Heart left ventricle (tissue), 16 donors: Measurements from ENCODE around the gene RILP. TPM values are rescaled to one million over a fixed set of nuclear protein-coding genes. Genes with fewer than 3 reads are reported as not detected.
A peak's percentile ranks its signal among the peaks of the same experiment; 100 is the strongest.

Experiments used
- ATAC-seq, 4 donors: fragments of 200-7000 bp; cut with Tn5 transposase; one replicate each; pipeline ENCODE4 v1.9.1; 2020 to 2022; ENCODE audit warnings: moderate library complexity in 4 of 4, mild to moderate bottlenecking in 3 of 4, moderate number of reproducible peaks in 1 of 4
- DNase-seq, 5 donors: peaks; one replicate each; pipeline ENCODE4 v3.0.0-alpha.2; 2020
- H3K27ac ChIP-seq, 12 donors: fragments of 200-600 bp; sonication (generic) in 4 of 12; one replicate each; pipeline versions ENCODE4 v1.5.0 to v1.8.0; 2016 to 2022; ENCODE audit warnings: mild to moderate bottlenecking in 2 of 12
- H3K27me3 ChIP-seq, 9 donors: fragments of 200-600 bp; sonication (generic) in 2 of 9; one replicate each; pipeline versions ENCODE4 v1.5.1 to v1.8.0; 2016 to 2022; ENCODE audit warnings: mild to moderate bottlenecking in 3 of 9
- H3K36me3 ChIP-seq, 9 donors: fragments of 200-600 bp; sonication (generic) in 2 of 9; one replicate each; pipeline versions ENCODE4 v1.5.0 to v1.8.0; 2018 to 2022; ENCODE audit warnings: mild to moderate bottlenecking in 2 of 9
- H3K4me1 ChIP-seq, 12 donors: fragments of 200-600 bp; sonication (generic) in 4 of 12; one replicate each; pipeline versions ENCODE4 v1.5.0 to v1.8.0; 2016 to 2022; ENCODE audit warnings: mild to moderate bottlenecking in 3 of 12
- H3K4me3 ChIP-seq, 12 donors: fragments of 200-600 bp; sonication (generic) in 4 of 12; one replicate each; pipeline versions ENCODE4 v1.5.0 to v1.8.0; 2017 to 2022; ENCODE audit warnings: mild to moderate bottlenecking in 9 of 12, moderate library complexity in 4 of 12
- H3K9me3 ChIP-seq, 12 donors: fragments of 200-600 bp; sonication (generic) in 4 of 12; one replicate each; pipeline versions ENCODE4 v1.5.0 to v1.8.0; 2016 to 2022; ENCODE audit warnings: mild to moderate bottlenecking in 1 of 12
- CTCF ChIP-seq, 12 donors: fragments of 200-600 bp; sonication (generic) in 4 of 12; IDR thresholded peaks; one replicate each; pipeline versions ENCODE4 v1.5.0 to v1.8.0; 2018 to 2022; ENCODE audit warnings: antibody characterized with exemption in 12 of 12, mild to moderate bottlenecking in 5 of 12
- POLR2A ChIP-seq, 2 donors: fragments of 450-650 bp; IDR thresholded peaks; one replicate each; pipeline ENCODE4 v1.6.1; 2017; ENCODE audit warnings: antibody characterized with exemption in 2 of 2, mild to moderate bottlenecking in 2 of 2, moderate library complexity in 2 of 2
- WGBS, 4 donors: extraction: QIAGEN DNeasy Blood & Tissue Kit in 2 of 4; methylation state at CpG; one replicate each; pipeline versions ENCODE4 v1.1.5 to v1.1.7; 2013 to 2018; 5-methylcytosine and 5-hydroxymethylcytosine counted together
- intact Hi-C, 10 donors: fragments of 100-400 bp; cut with DNase I; formaldehyde crosslinking; loops; one replicate each; pipeline versions ENCODE4 v1.11.1 to v1.14.2; 2022
- polyA plus RNA-seq, 2 donors: library from polyadenylated mRNA; stranded (reverse); fragments of 200-250 nt; gene quantifications; one replicate each; pipeline ENCODE4 v1.2.3, GENCODE V29; 2013
- total RNA-seq, 9 donors: library from RNA; depleted of rRNA in 2 of 9; stranded (reverse); fragments of >200 nt in 2 of 9; fragmentation: NEBNext Ultra II Directional in 3 of 9; extraction: Animal tissue kit (Norgen Biotek cat#: 25700) in 3 of 9; gene quantifications; one replicate each; pipeline versions ENCODE4 v1.1.0 to v1.2.4, GENCODE V29; 2016 to 2023
- donor health status: ischemic (EF 13 %, LVEDD 7.1; RV severe dilation, severe dysfunction).
- donor health status: healthy with polysubstance abuse.
- donor health status: DM: no; HTN: yes; CAD: no.
- donor health status: DM: no; HTN: no; CAD: no.
- donor health status: ischemic (EF 25% LVEDD 6.9; RV normal size, moderate dysfunction).
- donor health status: ischemic (EF 25% LVEDD 5.7; RV mildly dilated, moderate dysfunction).
- donor health status: healthy.
- donor health status: DM: yes; HTN: yes; CAD: no.
- donor health status: ischemic (EF 35%, LVEDD 5.7; RV mildly dilated, moderate dysfunction).
- donor health status: nonischemic (EF 11% LVEDD 7.7; RV severe dilation, severe dysfunction).
- donor health status: DM: yes; HTN: yes; CAD: no.
- donor health status: PGD.
- donor health status: ischemic (EF 29% LVEDD 5.4; RV normal size, mild dysfunction).
- donor health status: nonischemic (EF 23%, LVEDD 6.1; RV moderate dilation, normal function).

RILP gene
- total and polyA plus RNA-seq, 11 donors, result 37.6 to 130 (median 60.1) TPM

GRCh38 chr17:1684378-1685189 is 34.9 kb upstream of the RILP start, which contains the start of gene PRPF8:
TSS of gene PRPF8 (minus strand) at chr17:1684867. CDS start at chr17:1684571, 296 bp downstream.
- peak in 2 of 12 donors; percentile 10 to 11 for TF ChIP-seq CTCF (IDR thresholded peaks at IDR 0.05)
- peak; percentile 89 to 91 for TF ChIP-seq POLR2A (IDR thresholded peaks at IDR 0.05)
- intact Hi-C loops, result loop anchor here in 5 of 10 donors (2.0 to 10.0 kb wide), 4 partner anchors 26 to 360 kb away; partner anchors contain the start of genes OVCA2 (in 1 of the 5) and TLCD2 (in 1 of the 5)
- Histone ChIP-seq H3K27me3 (no peaks in the 10 kb centered on the region), H3K36me3 (peaks cover 0 to 41% (median 39%) of the 10 kb centered on the region in 9 donors), H3K4me3 (peak within 1 kb of the TSS; percentile 72 to 98 (median 80)), H3K27ac (peak within 1 kb of the TSS; percentile 86 to 99 (median 94)), H3K4me1 (peaks cover 0 to 25% (median 20%) of the 10 kb centered on the region in 12 donors), H3K9me3 (no peaks in the 10 kb centered on the region)
- DNase-seq (peak; percentile 97 to 98 (median 98)), ATAC-seq (peak; percentile 100)
- WGBS, 4 donors, result 0 to 1% (median 1%) methylated on average over 27 to 72 of the region's 72 CpGs

GRCh38 chr17:1683459-1683858 is 33.8 kb upstream of the RILP start:
- DNase-seq, result no peak
- Histone ChIP-seq H3K4me3 (peak overlapping the region; percentile 72 to 98 (median 80)), H3K9me3 (no peaks in the 10 kb centered on the region), H3K27me3 (no peaks in the 10 kb centered on the region), H3K4me1 (peaks cover 0 to 25% (median 20%) of the 10 kb centered on the region in 12 donors), H3K36me3 (peaks cover 1 to 52% (median 50%) of the 10 kb centered on the region in 9 donors), H3K27ac (peak overlapping the region in 8 of 12 donors; percentile 88 to 99 (median 96))
- 64 to 82% (median 76%) methylated on average over 5 of the region's 5 CpGs for WGBS, 4 donors
- intact Hi-C loops, result loop anchor here in 1 of 10 donors (10.0 kb wide), 1 partner anchor 361 kb away; the partner anchor contains the start of gene OVCA2
- ATAC-seq, result no peak
- no peak for TF ChIP-seq CTCF (IDR thresholded peaks at IDR 0.05)
- TF ChIP-seq POLR2A (IDR thresholded peaks at IDR 0.05), result no peak

GRCh38 chr17:1676401-1676800 is 26.7 kb upstream of the RILP start:
- H3K27ac ChIP-seq, result no peak overlapping the region
- WGBS, 4 donors, result 92 to 97% (median 95%) methylated on average over 13 of the region's 13 CpGs
- H3K36me3 ChIP-seq, result peaks cover 12 to 100% (median 100%) of the 10 kb centered on the region in 9 donors
- H3K27me3 ChIP-seq, result no peaks in the 10 kb centered on the region
- no peak for DNase-seq
- H3K4me3 ChIP-seq, result no peak overlapping the region
- TF ChIP-seq CTCF (IDR thresholded peaks at IDR 0.05) (no peak), POLR2A (IDR thresholded peaks at IDR 0.05) (no peak)
- intact Hi-C loops, result loop anchor here in 4 of 10 donors (5.0 to 10.0 kb wide), 4 partner anchors 36 to 358 kb away; partner anchors contain the start of genes DPH1 (in 1 of the 4) and TLCD2 (in 1 of the 4)
- no peaks in the 10 kb centered on the region for H3K4me1 ChIP-seq
- H3K9me3 ChIP-seq, result no peaks in the 10 kb centered on the region
- ATAC-seq, result no peak
